GM21737 (cell line): Measurements from ENCODE around the gene RELB.
"Not testable (repeated sequence)": the region's sequence is repeated elsewhere in the genome, so short reads cannot be mapped to it uniquely, and the experiment has no call there.

Experiments used
- ATAC-seq: cut with Tn5 transposase; IDR thresholded peaks from one replicate; pipeline ENCODE4 v1.9.1; 2021; ENCODE audit warnings: mild to moderate bottlenecking, moderate library complexity; ENCODE audit not compliant: unreplicated experiment

RELB gene

GRCh38 chr19:44987148-44987675, 14.1 kb upstream of the RELB start:
- ATAC-seq, result no peak

GRCh38 chr19:44988273-44988672, 13.0 kb upstream of the RELB start:
- no peak for ATAC-seq

GRCh38 chr19:44988896-44989556, 12.2 kb upstream of the RELB start:
- no peak for ATAC-seq

- ATAC-seq, result no peak
These were observed 10.8 kb upstream of the RELB start for GRCh38 chr19:44990459-44990858.

GRCh38 chr19:44990966-44991365, 10.3 kb upstream of the RELB start:
- ATAC-seq, result no peak

GRCh38 chr19:44992336-44993163, 8.7 kb upstream of the RELB start:
- no peak for ATAC-seq

- ATAC-seq, result no peak
These were observed 7.7 kb upstream of the RELB start for GRCh38 chr19:44993526-44993925.

- no peak for ATAC-seq
These were observed 7.2 kb upstream of the RELB start for GRCh38 chr19:44993926-44994537.

- ATAC-seq, result no peak
These were observed 3.2 kb upstream of the RELB start for GRCh38 chr19:44998025-44998424.

GRCh38 chr19:44999131-44999925, 1.9 kb upstream of the RELB start:
- ATAC-seq, result not testable (repeated sequence)

GRCh38 chr19:45000665-45001064, 599 bp upstream of the RELB start:
- ATAC-seq, result not testable (repeated sequence)

- no peak for ATAC-seq
These were observed 2.2 kb downstream of the RELB start for GRCh38 chr19:45003485-45003884.

- no peak for ATAC-seq
These were observed 4.5 kb downstream of the RELB start for GRCh38 chr19:45005787-45006186.

GRCh38 chr19:45008552-45008951, 7.3 kb downstream of the RELB start:
- ATAC-seq, result no peak

GRCh38 chr19:45009625-45010255, 8.5 kb downstream of the RELB start:
- no peak for ATAC-seq

GRCh38 chr19:45010306-45010705, 9.0 kb downstream of the RELB start:
- no peak for ATAC-seq

GRCh38 chr19:45011959-45012358, 10.7 kb downstream of the RELB start:
- no peak for ATAC-seq

GRCh38 chr19:45016388-45017314, 15.4 kb downstream of the RELB start:
- peak; percentile 69 for ATAC-seq

GRCh38 chr19:45019187-45019586, 17.9 kb downstream of the RELB start:
- no peak for ATAC-seq
